CD4-positive, alpha-beta T cell treated with Interleukin-10 for 1 hour (primary cell): Measurements from ENCODE around the gene SEC24C.
A peak's percentile ranks its signal among the peaks of the same experiment; 100 is the strongest.
"Not testable (repeated sequence)": the region's sequence is repeated elsewhere in the genome, so short reads cannot be mapped to it uniquely, and the experiment has no call there.

Experiments used
- DNase-seq: peaks from one replicate; pipeline ENCODE4 v3.0.0-alpha.2; 2020

The SEC24C gene, protein sequence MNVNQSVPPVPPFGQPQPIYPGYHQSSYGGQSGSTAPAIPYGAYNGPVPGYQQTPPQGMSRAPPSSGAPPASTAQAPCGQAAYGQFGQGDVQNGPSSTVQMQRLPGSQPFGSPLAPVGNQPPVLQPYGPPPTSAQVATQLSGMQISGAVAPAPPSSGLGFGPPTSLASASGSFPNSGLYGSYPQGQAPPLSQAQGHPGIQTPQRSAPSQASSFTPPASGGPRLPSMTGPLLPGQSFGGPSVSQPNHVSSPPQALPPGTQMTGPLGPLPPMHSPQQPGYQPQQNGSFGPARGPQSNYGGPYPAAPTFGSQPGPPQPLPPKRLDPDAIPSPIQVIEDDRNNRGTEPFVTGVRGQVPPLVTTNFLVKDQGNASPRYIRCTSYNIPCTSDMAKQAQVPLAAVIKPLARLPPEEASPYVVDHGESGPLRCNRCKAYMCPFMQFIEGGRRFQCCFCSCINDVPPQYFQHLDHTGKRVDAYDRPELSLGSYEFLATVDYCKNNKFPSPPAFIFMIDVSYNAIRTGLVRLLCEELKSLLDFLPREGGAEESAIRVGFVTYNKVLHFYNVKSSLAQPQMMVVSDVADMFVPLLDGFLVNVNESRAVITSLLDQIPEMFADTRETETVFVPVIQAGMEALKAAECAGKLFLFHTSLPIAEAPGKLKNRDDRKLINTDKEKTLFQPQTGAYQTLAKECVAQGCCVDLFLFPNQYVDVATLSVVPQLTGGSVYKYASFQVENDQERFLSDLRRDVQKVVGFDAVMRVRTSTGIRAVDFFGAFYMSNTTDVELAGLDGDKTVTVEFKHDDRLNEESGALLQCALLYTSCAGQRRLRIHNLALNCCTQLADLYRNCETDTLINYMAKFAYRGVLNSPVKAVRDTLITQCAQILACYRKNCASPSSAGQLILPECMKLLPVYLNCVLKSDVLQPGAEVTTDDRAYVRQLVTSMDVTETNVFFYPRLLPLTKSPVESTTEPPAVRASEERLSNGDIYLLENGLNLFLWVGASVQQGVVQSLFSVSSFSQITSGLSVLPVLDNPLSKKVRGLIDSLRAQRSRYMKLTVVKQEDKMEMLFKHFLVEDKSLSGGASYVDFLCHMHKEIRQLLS

DNA sequence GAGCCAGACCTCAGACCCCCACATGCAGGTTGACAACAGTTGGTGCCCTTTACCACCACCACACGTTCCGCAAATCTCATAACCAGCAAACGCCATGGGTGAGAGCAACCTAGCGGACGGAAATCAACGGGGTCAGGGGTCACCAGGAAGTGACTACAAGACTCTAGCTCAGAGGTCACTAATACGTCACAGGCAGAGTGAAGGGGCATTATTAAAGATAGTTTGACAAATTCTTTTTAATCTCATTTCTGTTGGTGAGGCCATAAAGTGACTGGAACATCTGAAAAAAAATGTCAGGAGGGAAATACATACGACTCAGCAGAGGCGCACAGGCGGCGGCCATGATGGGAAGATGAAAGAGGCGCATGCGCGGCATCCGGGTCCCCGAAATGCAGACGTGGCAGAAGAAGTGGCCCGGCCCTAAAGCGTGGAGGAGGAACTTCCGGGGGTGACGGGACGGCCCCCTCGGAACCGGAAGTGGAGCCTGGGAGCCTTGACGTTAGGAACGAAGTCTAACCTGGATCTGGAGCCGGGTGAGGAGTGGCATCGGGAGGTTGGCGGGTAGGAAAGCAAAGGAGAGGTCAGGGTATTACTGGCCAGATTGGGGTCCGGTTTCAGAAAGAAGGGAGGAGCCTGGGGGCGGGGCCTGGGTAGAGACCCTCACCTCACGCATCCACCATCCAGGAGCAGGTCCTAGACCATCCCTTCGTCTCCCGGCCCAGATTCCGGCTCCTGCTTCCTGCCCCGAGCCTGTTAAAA lies at the start of gene SEC24C:
Gene SEC24C (plus strand): TSS at position 468 of the 759 bp plus-strand sequence. CDS start 2,461 bp downstream, outside the sequence.
- peak; percentile 96 for DNase-seq

DNA sequence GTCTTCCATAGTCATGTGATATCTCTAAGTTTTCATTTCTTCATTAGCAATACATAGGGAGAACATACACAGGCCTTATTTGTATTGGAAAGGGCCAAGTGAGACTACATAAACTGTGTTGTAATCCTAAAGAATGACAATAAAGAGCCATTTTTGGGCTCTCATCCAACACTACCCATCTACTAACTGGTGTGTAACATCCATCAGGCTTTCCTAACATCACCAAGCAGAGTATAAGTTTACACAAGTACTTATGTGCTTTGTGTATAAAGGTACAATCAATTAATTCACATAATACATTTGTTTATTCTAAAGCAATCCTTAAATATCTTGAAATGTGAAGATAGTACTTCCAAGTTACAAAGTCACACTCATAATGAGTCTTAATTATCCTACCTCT lies 48.9 kb upstream of the SEC24C start:
- DNase-seq, result not testable (repeated sequence)

DNA sequence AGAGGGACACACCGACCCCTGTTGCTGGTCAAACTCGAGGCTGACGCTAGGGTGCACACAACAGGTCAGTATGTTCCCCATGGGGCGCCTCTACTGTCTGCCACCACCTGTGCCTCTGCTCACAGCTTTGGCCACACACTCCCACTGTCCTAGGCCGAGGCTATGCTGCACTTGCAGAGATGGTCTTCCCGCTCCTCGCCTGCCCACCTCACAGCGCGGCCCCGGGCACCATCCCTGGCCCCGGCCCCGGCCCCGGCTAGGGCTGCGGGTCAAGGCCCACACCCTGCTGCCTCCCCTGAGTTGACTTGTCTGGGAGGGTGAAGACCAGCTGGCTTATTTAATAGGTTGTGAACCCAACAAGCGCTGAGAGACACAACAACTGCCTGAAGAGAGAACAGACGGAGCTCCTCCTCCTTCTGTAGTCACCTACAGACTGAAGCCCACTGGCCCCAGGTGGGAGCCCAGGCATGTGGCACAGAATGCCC lies 46.5 kb upstream of the SEC24C start, which contains the start of gene AGAP5:
Gene AGAP5 (minus strand): TSS at position 435 of the 485 bp plus-strand sequence. CDS start 354 bp downstream, at position 81.
- not testable (repeated sequence) for DNase-seq

DNA sequence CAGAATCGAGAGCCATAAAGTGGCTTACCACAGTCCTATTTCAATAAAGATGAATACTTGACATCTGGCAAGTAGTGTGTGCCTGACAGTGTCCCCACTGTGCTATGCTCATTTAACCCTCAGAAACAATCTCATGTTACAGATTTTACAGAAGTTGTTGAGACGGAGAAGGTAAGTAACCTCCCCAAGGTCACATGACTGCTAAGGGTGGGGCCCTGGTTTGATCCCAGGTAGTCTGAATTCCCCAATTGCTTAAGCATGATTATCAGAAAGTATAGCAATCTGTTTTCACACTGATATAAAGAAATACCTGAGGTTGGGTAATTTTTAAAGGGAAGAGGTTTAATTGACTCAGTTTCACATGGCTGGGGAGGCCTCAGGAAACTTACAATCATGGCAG lies 45.4 kb upstream of the SEC24C start:
- DNase-seq, result not testable (repeated sequence)

DNA sequence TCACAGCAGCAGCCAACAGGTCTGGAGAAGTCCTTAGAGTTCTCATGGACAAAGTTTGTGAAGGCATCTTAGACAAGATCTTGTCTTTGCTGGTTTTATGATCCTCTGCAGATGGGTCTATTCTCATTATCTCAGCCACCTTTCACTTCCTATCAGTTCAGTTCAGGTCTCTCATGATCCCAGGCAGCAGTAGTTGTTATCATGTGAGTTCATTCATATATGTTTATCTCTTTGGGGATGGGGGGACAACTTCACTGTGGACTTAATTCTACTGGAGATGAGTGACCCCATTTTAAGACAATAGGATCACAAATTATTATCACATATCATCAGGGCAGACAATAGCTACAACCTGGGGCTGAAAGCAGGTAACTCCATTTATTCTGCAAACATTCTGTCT lies 40.2 kb upstream of the SEC24C start:
- DNase-seq, result not testable (repeated sequence)

DNA sequence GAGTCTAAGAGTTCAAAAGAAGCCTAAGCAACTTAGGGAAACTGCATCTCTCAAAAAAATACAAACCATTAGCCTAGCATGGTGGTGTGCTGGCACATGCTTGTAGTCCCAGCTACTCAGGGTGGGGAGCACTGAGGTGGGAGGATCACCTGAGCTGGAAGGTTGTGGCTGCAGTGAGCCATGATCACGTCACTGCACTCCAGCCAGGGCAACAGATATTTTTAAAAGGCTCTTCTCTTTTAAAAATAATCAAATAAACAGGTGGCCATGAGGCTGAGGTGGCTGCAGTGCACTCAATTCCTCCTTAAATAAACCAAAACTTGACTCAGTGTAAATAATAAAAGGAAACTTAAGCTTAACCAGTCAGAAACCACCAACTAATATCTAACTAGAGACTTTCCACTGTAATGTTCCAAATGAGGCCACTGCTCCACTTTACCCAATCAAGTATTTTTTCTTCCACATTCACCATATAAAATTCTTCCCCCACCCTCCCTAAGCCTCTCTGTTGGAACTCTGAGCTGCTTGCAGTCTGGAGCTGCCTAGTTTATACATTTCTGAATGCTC lies 38.6 kb upstream of the SEC24C start:
- not testable (repeated sequence) for DNase-seq

DNA sequence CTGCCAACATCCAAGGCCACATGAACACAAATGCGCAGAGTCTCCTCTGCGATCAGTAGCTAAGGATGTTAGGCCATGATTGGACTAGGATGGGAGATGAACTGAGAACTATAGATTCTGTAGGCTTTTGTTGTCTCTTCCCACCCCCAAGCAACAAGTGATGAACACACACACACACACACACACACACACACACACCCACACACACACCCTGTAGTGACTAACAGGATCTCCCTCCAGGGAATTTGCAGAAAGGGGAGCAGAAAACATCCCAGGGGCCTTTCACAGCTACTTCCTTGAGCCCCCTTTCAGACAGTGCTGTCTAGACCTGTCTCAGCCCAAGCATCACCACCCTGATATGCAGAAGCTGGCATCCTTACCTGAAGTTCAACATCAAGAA lies 37.7 kb upstream of the SEC24C start:
- DNase-seq, result not testable (repeated sequence)

DNA sequence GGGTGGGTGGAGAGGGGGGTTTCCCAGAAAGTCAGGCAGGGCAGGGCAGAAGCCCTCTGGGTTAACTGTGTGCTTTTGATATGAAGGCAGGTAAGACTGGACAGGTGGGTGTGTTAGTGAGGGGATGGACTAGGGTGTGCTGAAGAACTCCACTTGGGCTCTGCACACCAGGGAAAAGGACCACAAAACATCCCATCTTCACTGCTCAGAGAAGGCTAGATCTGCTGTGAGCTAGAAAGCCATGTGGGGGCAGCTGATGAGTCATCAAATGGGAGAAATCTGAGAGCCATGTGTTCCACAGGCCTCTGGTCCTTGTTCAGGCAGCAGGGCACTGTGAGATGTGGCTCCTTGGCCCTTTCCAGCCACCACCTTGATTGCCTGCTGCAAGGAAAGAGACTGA lies 36.5 kb upstream of the SEC24C start:
- not testable (repeated sequence) for DNase-seq

DNA sequence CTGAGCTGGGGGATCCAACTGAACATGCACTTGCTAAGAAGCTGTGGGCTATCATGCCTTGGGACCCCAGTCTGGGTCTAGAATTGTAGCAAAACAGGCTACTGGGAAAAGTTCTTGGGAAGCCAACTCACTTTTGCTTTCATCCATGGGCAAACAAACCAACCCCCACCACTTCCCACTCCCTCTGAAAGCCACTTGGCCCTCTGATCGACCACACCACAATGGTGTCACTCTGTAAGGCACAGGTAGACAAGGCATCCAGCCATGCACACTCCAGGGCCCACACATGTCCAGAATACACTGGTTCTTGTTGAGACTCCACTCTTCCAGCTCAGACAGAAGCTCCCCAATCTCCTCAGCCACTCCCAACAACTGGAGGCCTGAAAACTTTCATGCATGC lies 36.0 kb upstream of the SEC24C start:
- DNase-seq, result not testable (repeated sequence)

DNA sequence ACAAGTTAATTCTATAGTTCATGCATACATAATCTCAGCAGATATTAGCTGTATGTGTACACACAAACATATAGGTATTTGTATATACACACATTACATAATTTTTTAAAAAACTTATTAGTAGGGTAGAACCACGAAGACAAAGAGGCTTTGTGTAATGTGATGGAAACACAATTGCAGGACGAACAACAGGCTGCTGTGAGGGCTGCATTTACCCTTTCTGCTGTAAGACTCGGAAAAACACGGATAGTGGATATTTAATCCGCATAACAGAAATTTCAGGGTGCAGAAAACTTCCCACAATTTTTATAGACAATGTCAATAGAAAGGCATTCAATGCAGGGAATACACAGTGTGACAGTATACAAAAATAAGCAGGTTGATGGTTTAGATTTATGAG lies 32.5 kb upstream of the SEC24C start:
- DNase-seq, result not testable (repeated sequence)

DNA sequence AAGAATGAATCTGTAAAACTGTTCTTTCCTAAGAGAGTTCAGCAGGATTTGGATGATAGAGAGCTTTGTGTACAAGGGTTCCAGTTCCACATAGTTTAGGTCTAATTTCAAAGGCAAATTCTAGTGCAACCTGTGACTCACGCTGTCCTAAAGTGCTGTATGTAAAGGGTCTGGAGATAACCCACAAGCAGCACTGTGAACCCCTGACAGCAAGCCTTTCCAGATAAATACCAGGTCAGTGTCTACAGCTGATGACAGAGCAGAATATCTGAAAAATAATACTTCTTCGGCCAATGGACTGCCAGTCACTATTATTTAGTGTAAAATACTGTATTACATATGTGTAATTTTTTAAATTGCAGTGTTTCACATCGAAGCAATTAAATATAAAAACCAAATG lies 30.3 kb upstream of the SEC24C start:
- DNase-seq, result not testable (repeated sequence)

DNA sequence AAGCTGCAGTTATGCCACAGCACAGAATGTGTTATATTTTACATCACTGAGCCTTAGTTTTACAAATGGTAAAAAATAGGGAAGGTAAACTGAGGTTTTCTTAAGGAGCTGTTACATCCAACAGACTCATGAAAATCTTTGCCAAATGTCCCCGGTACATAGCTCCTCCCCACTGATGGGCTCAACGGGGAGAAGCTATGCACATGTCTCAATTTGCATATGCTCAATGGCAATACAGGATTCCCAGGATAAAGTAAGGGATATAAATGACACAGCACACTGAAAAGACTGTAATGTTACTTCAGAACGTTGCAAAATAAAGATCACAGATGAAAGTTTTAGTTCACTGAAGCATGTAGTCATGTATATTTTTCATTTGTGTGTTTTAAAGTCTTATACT lies 29.7 kb upstream of the SEC24C start:
- not testable (repeated sequence) for DNase-seq

DNA sequence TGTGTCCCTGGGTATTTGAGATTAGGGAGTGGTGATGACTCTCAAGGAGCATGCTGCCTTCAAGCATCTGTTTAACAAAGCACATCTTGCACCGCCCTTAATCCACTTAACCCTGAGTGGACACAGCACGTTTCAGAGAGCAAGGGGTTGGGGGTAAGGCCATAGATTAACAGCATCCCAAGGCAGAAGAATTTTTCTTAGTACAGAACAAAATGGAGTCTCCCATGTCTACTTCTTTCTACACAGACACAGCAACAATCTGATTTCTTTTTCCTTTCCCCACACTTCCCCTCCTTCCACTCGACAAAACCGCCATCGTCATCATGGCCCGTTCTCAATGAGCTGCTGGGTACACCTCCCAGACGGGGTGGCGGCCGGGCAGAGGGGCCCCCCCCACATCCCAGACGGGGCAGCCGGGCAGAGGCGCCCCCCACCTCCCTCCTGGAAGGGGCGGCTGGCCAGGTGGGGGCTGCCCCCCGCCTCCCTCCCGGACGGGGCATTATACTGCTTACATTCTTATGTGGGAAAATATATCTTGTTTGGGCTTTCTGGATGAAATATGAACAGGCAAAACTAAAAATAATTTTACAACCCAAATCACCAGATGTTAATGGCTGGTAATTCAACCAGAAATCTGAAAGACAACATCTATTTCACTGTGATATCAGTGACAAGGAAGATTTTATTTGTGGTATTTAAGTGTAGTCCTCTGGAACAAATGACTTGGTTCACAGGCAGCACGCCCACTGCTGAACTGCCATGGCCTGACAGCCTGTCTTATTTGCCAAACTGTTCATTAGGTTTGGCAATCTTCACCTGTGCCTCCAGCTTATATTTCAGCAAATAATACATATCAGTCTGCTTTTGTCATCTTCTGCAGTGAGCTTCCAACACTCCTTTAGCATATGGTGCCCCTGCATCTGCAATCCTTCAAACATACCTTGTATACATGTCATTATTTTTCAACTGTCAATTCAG lies 28.7 kb upstream of the SEC24C start:
- not testable (repeated sequence) for DNase-seq

DNA sequence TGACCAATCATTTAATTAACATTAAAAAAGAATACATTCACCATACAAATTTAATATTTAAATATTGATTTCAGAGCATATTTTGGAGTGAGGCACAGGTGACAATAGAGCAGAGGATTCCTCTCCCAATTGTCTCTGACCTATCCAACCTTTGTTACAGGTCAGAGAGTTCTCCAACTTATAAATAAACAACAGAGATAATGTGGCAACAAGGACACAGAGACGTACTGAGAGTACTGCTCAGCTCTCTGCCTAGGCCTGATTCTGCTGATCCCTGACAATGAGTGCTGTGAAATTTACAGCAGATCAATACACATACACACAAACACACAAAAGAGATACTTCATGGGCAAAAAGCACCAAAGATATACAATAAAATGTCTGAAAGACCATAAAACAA lies 27.9 kb upstream of the SEC24C start:
- no peak for DNase-seq

DNA sequence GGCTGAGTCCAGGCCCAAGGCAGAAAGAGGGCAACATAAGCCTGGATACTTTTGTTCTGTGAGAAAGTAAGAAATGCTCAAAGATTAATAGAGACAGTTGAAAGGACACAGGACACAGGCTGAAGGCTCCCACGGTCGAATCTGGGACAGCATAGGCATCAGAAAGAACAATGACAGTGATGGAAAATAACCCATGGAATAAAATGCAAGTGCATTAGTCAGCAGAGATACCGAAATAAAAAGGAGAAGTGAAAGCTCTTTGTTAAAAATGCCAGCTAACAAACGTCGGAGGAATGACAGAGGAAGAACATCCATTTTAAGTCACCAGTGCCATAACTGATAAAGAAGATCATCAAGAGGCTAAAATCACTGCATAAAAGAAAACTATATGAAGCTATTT lies 26.6 kb upstream of the SEC24C start:
- DNase-seq, result no peak

DNA sequence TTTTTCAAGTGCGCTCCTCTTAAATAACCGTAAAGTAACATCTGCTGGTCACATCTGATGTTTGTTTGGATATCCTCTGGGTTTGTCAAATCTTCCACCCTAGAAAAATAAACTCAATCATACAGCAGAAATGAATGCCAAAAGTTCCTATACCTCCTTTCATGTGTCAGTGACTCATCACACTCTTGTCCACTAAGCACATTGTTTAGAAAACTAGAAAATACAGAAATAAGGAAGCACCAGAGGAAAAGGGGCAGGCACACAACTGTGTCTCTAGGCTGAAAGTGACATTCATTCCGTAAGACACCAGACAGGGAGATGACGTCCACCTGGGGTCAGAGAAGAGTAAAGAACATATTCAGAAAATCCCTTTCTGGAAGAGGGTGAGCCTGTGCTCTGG lies 23.6 kb upstream of the SEC24C start:
- DNase-seq, result not testable (repeated sequence)

DNA sequence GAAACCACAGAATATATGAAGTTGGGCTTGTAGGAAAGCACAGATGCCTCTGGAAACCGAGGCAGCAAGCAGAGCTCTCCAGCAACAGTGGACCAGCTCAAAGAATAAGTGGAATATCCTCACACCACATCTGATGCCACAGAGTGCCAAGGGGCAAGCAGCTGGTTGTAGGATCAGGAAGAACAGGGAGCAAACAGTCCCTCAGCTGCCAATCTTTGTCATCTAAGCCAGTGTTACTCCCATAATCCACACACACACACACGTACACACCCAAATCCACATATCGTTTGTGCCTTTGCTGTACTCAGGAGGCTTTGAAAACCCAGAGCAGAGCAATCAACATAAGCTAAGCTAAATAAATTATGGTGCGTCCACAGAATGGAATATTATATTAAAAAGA lies 20.7 kb upstream of the SEC24C start:
- no peak for DNase-seq

DNA sequence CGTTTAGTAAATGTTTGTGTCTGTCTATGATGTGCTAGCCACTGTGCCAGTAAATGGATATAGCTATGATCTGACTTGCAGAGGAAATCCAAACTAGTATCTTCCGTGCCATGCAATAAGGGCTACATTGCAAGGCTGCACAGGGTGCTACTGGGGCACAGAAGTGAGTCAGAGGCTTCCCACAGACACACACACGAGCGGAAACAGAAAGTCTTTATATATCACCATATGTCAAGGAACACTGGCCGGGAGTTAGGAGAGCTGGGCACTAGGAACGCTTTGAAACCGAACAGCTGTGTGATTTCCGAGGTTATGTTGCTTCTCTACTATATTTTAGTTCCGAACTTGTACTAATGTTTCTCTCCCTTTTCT lies 14.4 kb upstream of the SEC24C start:
- peak; percentile 42 for DNase-seq

DNA sequence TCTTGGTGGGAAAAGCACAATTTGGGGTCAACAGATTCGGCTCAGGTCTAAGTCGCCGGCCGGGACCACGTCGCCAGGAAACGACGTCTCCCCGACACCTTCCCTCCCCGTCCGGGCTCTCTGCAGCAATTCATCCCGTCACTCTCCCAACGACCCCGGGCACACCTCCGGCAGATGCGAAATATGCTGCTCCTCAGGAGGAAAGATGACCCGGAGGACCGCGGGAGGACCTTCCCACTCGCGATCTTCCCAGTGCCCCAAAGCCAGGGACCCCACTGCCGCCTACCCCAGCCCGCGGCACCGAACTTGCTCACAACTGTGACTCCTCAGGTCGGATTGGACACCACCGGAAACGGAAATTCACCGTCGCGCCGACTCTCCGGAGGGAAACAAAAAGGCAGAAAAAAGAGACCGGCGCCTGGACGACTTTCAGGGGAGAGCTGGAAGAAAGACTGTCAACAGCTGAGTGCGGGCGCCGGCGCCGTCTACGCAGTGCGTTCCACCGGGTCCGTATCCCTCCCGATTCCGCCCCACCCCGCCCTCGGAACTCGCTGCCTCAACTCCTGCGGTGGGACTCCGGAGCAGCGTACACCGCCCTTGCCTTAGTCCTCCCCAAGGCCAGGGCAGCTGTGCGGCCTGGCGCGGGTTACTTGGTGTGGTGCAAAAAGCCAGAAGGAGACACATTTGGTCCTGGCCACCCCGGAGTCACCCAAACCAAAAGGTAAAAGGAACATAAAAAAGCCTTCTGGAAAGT lies 13.8 kb upstream of the SEC24C start:
- peak; percentile 94 for DNase-seq
